NT2/D1 (cell line): Measurements from ENCODE around the gene PARP8.

Source experiments
- YY1 ChIP-seq: IDR thresholded peaks from 2 replicates; pipeline ENCODE4 v1.6.1; 2011; ENCODE audit not compliant: insufficient read length, insufficient read depth
- ZNF274 ChIP-seq: IDR thresholded peaks from 2 replicates; pipeline ENCODE4 v1.6.1; 2011; ENCODE audit warnings: mild to moderate bottlenecking, low read depth, low read length

DNA sequence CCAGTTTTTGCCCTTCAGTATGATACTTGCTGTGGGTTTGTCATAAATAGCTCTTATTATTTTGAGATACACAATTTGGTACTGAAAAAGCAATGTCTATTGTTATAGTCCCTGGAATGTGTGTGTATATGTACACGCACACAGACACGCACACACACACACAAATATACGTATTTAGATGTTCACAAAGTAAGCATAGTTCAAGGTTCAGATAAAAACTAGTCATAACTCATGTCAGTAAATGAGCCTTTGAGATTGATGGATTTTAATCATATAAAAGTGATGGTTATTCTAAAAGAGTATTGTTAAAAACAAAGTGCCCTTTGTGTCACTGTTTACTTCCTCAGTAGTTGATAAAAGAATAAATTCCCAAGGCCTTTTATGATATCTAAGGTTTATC, 147.3 kb downstream of the PARP8 start:
- TF ChIP-seq ZNF274 (no peak), YY1 (no peak)
